Measurements from ENCODE around the gene SYNJ2.

Gene SYNJ2

GRCh38 chr6:158021814-158022748, 40.4 kb downstream of the SYNJ2 start:
- H3K27ac ChIP-seq (ENCODE audit: low read length) = no peak overlapping the region
- DNase-seq = no peak

GRCh38 chr6:158022749-158023596, 41.3 kb downstream of the SYNJ2 start:
- H3K27ac ChIP-seq (ENCODE audit: low read length) = no peak overlapping the region
- peaks cover 28% of the 10 kb centered on the region for H4K20me1 ChIP-seq (ENCODE audit: insufficient read depth, low read length)
- peaks cover 37% of the 10 kb centered on the region for H3K36me3 ChIP-seq (ENCODE audit: insufficient read depth, low read length)
- ATAC-seq (ENCODE audit: insufficient read depth, low read depth) (no peak), DNase-seq (no peak)
- no peak overlapping the region for H3K9ac ChIP-seq (ENCODE audit: low read depth, low read length)
- peaks cover 36% of the 10 kb centered on the region for H3K4me1 ChIP-seq (ENCODE audit: insufficient read depth, low read length)
- no peaks in the 10 kb centered on the region for H3K9me3 ChIP-seq (ENCODE audit: insufficient read depth, low read length, severe bottlenecking)
- no peak overlapping the region for H3K4me2 ChIP-seq (ENCODE audit: insufficient read depth, low read length)
- H3K4me3 ChIP-seq (ENCODE audit: low read depth in 1 of 2, low read length in 2 of 2) = no peak overlapping the region
- H3K27me3 ChIP-seq (ENCODE audit: insufficient read depth, low read length, poor library complexity) = no peaks in the 10 kb centered on the region
- H3K79me2 ChIP-seq (ENCODE audit: insufficient read depth, low read length) = peaks cover 13% of the 10 kb centered on the region
- no peak overlapping the region for H2AFZ ChIP-seq (ENCODE audit: low read depth, low read length)
- no peak for TF ChIP-seq EZH2 (IDR thresholded peaks at IDR 0.05; ENCODE audit: borderline replicate concordance, low read depth, low read length, severe bottlenecking)
- no peak for TF ChIP-seq CTCF (IDR thresholded peaks at IDR 0.05; ENCODE audit: borderline replicate concordance, extremely low read depth, low read length, poor library complexity, severe bottlenecking)

More at GRCh38 chr6:158021814-158022748, 40.4 kb downstream of the SYNJ2 start:
- Histone ChIP-seq H2AFZ (ENCODE audit: low read depth, low read length) (no peak overlapping the region), H4K20me1 (ENCODE audit: insufficient read depth, low read length) (peaks cover 19% of the 10 kb centered on the region), H3K27me3 (ENCODE audit: insufficient read depth, low read length, poor library complexity) (no peaks in the 10 kb centered on the region), H3K79me2 (ENCODE audit: insufficient read depth, low read length) (peaks cover 4% of the 10 kb centered on the region), H3K36me3 (ENCODE audit: insufficient read depth, low read length) (peaks cover 38% of the 10 kb centered on the region), H3K4me3 (ENCODE audit: low read depth in 1 of 2, low read length in 2 of 2) (no peak overlapping the region), H3K9me3 (ENCODE audit: insufficient read depth, low read length, severe bottlenecking) (no peaks in the 10 kb centered on the region), H3K4me2 (ENCODE audit: insufficient read depth, low read length) (no peak overlapping the region), H3K4me1 (ENCODE audit: insufficient read depth, low read length) (peaks cover 29% of the 10 kb centered on the region), H3K9ac (ENCODE audit: low read depth, low read length) (no peak overlapping the region)
- no peak for ATAC-seq (ENCODE audit: insufficient read depth, low read depth)
- TF ChIP-seq CTCF (IDR thresholded peaks at IDR 0.05; ENCODE audit: borderline replicate concordance, extremely low read depth, low read length, poor library complexity, severe bottlenecking) = no peak
- no peak for TF ChIP-seq EZH2 (IDR thresholded peaks at IDR 0.05; ENCODE audit: borderline replicate concordance, low read depth, low read length, severe bottlenecking)

GRCh38 chr6:158023597-158023939, 41.9 kb downstream of the SYNJ2 start:
- Histone ChIP-seq H2AFZ (ENCODE audit: low read depth, low read length) (no peak overlapping the region), H3K36me3 (ENCODE audit: insufficient read depth, low read length) (peaks cover 35% of the 10 kb centered on the region), H4K20me1 (ENCODE audit: insufficient read depth, low read length) (peaks cover 34% of the 10 kb centered on the region), H3K4me1 (ENCODE audit: insufficient read depth, low read length) (peaks cover 36% of the 10 kb centered on the region), H3K9ac (ENCODE audit: low read depth, low read length) (no peak overlapping the region), H3K4me2 (ENCODE audit: insufficient read depth, low read length) (no peak overlapping the region), H3K4me3 (ENCODE audit: low read depth in 1 of 2, low read length in 2 of 2) (no peak overlapping the region), H3K79me2 (ENCODE audit: insufficient read depth, low read length) (peaks cover 14% of the 10 kb centered on the region), H3K27ac (ENCODE audit: low read length) (no peak overlapping the region), H3K9me3 (ENCODE audit: insufficient read depth, low read length, severe bottlenecking) (no peaks in the 10 kb centered on the region), H3K27me3 (ENCODE audit: insufficient read depth, low read length, poor library complexity) (no peaks in the 10 kb centered on the region)
- DNase-seq (no peak), ATAC-seq (ENCODE audit: insufficient read depth, low read depth) (no peak)
- TF ChIP-seq EZH2 (IDR thresholded peaks at IDR 0.05; ENCODE audit: borderline replicate concordance, low read depth, low read length, severe bottlenecking) (no peak), CTCF (IDR thresholded peaks at IDR 0.05; ENCODE audit: borderline replicate concordance, extremely low read depth, low read length, poor library complexity, severe bottlenecking) (no peak)
